HCT116 (cell line): ENCODE measurements around the gene PRRT1B. TPM values are rescaled to one million over a fixed set of nuclear protein-coding genes. Genes with fewer than 3 reads are reported as not detected.

Experiments
- ATAC-seq: fragments of 200-7000 bp; cut with Tn5 transposase; 2 replicates; pipeline ENCODE4 v1.9.1; 2020; ENCODE audit warnings: mild to moderate bottlenecking, moderate library complexity
- BruUV-seq: library from RNA; stranded (reverse); fragments of 400-500 nt; replicated peaks from 2 replicates; lab custom pipeline; 2021; lab: Mats Ljungman, UMichigan
- CTCF ChIA-PET: fragments of 300-600 bp; sonication (Branson Sonifier 250); formaldehyde crosslinking; loops from one replicate; lab custom pipeline; 2021; ENCODE audit warnings: antibody characterized with exemption; lab: Charles Lee
- POLR2A ChIA-PET: fragments of 300-600, 350-600 bp; sonication (Branson Sonifier 250); formaldehyde crosslinking; loops from one replicate; lab custom pipeline; 2021; ENCODE audit warnings: antibody characterized with exemption; lab: Charles Lee
- RAD21 ChIA-PET, 2 experiments: fragments of 300-600 bp; sonication (Branson Sonifier 250); formaldehyde crosslinking; loops; one replicate each; lab custom pipeline; 2023; ENCODE audit warnings: low total read pairs in 2 of 2; ENCODE audit not compliant: uncharacterized antibody in 2 of 2, unreplicated experiment in 2 of 2, low non-redundant PET in 1 of 2; lab: Charles Lee
- DNase-seq: peaks from one replicate; pipeline ENCODE4 v3.0.0-alpha.2; 2010; ENCODE audit warnings: low read depth, low spot score
- H2AFZ ChIP-seq: fragments of 200-600 bp; shearing (Covaris generic), sonication (generic); 2 replicates; pipeline ENCODE4 v1.6.1; 2017; ENCODE audit warnings: low read depth, mixed run types, mixed read lengths, antibody characterized with exemption, low read length; ENCODE audit not compliant: poor library complexity, severe bottlenecking
- H3K27ac ChIP-seq: 2 replicates; pipeline ENCODE4 v1.5.1; 2012; ENCODE audit warnings: low read depth, low read length
- H3K27me3 ChIP-seq: fragments of 200-600 bp; sonication (generic); 2 replicates; pipeline ENCODE4 v1.6.1; 2016; ENCODE audit warnings: mixed run types, low read length, mixed read lengths; ENCODE audit not compliant: insufficient read depth
- H3K36me3 ChIP-seq, 2 experiments: fragments of 200-500 bp in 1 of 2; fragments of 200-600 bp in 1 of 2; sonication (Bioruptor generic) in 1 of 2; sonication (generic) in 1 of 2; 2 replicates each; pipeline versions ENCODE4 v1.5.1 to v1.6.1; 2014 to 2016; ENCODE audit warnings: low read length in 2 of 2, inconsistent platforms in 1 of 2, mixed read lengths in 1 of 2, mixed run types in 1 of 2; ENCODE audit not compliant: insufficient read depth in 2 of 2, control insufficient read depth in 1 of 2
- H3K4me1 ChIP-seq, 2 experiments: fragments of 200-600 bp in 1 of 2; sonication (generic) in 1 of 2; 2 replicates each; pipeline versions ENCODE4 v1.5.1 to v1.6.1; 2012 to 2017; ENCODE audit warnings: low read length in 2 of 2, inconsistent platforms in 1 of 2, mild to moderate bottlenecking in 1 of 2, mixed read lengths in 1 of 2, mixed run types in 1 of 2, moderate library complexity in 1 of 2; ENCODE audit not compliant: insufficient read depth in 2 of 2, control insufficient read depth in 1 of 2
- H3K4me2 ChIP-seq: fragments of 200-600 bp; sonication (generic); 2 replicates; pipeline ENCODE4 v1.6.1; 2017; ENCODE audit warnings: mixed run types, low read length, mixed read lengths
- H3K4me3 ChIP-seq, 2 experiments: fragments of 200-600 bp in 1 of 2; sonication (generic) in 1 of 2; replicated peaks in 1 of 2; 2 replicates each; pipeline ENCODE4 v1.5.1; 2011 to 2016; ENCODE audit warnings: low read length in 2 of 2, control low read depth in 1 of 2, low read depth in 1 of 2, mild to moderate bottlenecking in 1 of 2, mixed read lengths in 1 of 2, mixed run types in 1 of 2
- H3K79me2 ChIP-seq: fragments of 200-600 bp; sonication (generic); 2 replicates; pipeline ENCODE4 v1.6.1; 2017; ENCODE audit warnings: mild to moderate bottlenecking, mixed run types, low read length, moderate library complexity, mixed read lengths; ENCODE audit not compliant: insufficient read depth
- H3K9ac ChIP-seq: fragments of 200-600 bp; sonication (generic); 2 replicates; pipeline ENCODE4 v1.6.1; 2016; ENCODE audit warnings: low read length, mixed read lengths
- H3K9me2 ChIP-seq: fragments of 200-600 bp; sonication (generic), shearing (Covaris generic); 2 replicates; pipeline ENCODE4 v1.6.1; 2017; ENCODE audit warnings: mixed run types, mild to moderate bottlenecking, moderate library complexity; ENCODE audit not compliant: insufficient read depth
- H3K9me3 ChIP-seq, 2 experiments: fragments of 200-500 bp in 1 of 2; fragments of 200-600 bp in 1 of 2; sonication (Bioruptor generic) in 1 of 2; sonication (generic) in 1 of 2; 2 replicates each; pipeline ENCODE4 v1.6.1; 2014 to 2017; ENCODE audit warnings: low read length in 2 of 2, mixed read lengths in 2 of 2, inconsistent platforms in 1 of 2, low read depth in 1 of 2, mild to moderate bottlenecking in 1 of 2, mixed run types in 1 of 2, moderate library complexity in 1 of 2; ENCODE audit not compliant: control insufficient read depth in 1 of 2, insufficient read depth in 1 of 2
- H4K20me1 ChIP-seq: fragments of 200-600 bp; sonication (generic), shearing (Covaris generic); 2 replicates; pipeline ENCODE4 v1.6.1; 2017; ENCODE audit warnings: mixed run types, mild to moderate bottlenecking, moderate library complexity; ENCODE audit not compliant: insufficient read depth
- CEBPB ChIP-seq: IDR thresholded peaks from 2 replicates; pipeline ENCODE4 v1.6.1; 2012; ENCODE audit warnings: low read depth
- CTCF ChIP-seq, 3 experiments: fragments of 200-600 bp in 1 of 3; sonication (generic) in 1 of 3; IDR thresholded peaks in 2 of 3; conservative IDR thresholded peaks in 1 of 3; 2 replicates each; pipeline ENCODE4 v1.5.1; 2012 to 2017; ENCODE audit warnings: low read depth in 2 of 3, low read length in 2 of 3, antibody characterized with exemption in 1 of 3, borderline replicate concordance in 1 of 3, control low read depth in 1 of 3, mild to moderate bottlenecking in 1 of 3, mixed read lengths in 1 of 3, mixed run types in 1 of 3, moderate library complexity in 1 of 3; ENCODE audit not compliant: insufficient read depth in 1 of 3
- EZH2 ChIP-seq: fragments of 200-600 bp; sonication (generic); IDR thresholded peaks from 2 replicates; pipeline ENCODE4 v1.6.1; 2017; ENCODE audit warnings: antibody characterized with exemption, mixed run types
- JUND ChIP-seq: IDR thresholded peaks from 2 replicates; pipeline ENCODE4 v1.6.1; 2012
- ZNF274 ChIP-seq: fragments of 200-500 bp; sonication (Bioruptor generic); IDR thresholded peaks from 2 replicates; pipeline ENCODE4 v1.6.1; 2014; ENCODE audit warnings: mild to moderate bottlenecking, low read depth, low read length, inconsistent platforms
- intact Hi-C: fragments of 100-400 bp; cut with micrococcal nuclease; formaldehyde crosslinking; loops from 2 replicates; pipeline ENCODE4 v1.10.0; 2022
- total RNA-seq: library from RNA; stranded (reverse); gene quantifications from one replicate; pipeline ENCODE4 v1.2.1, GENCODE V29; 2021; ENCODE audit not compliant: unreplicated experiment

Gene PRRT1B
- total RNA-seq, 1 experiment from 2014 or later, result not detected

- no TSS peak for BruUV-seq
Observed at GRCh38 chr9:131528886-131529505, 16.3 kb upstream of the PRRT1B start.

More at GRCh38 chr9:131528886-131529505, 16.3 kb upstream of the PRRT1B start:
- Histone ChIP-seq H3K4me3 (no peak overlapping the region), H3K9ac (no peak overlapping the region), H4K20me1 (no peaks in the 10 kb centered on the region), H2AFZ (no peak overlapping the region), H3K79me2 (peaks cover 11% of the 10 kb centered on the region; the same call in 1 of the 2 replicates), H3K27me3 (no peaks in the 10 kb centered on the region), H3K4me1 (peaks cover 0 to 13% of the 10 kb centered on the region in 2 experiments; a peak in 1 of 4 replicates), H3K27ac (no peak overlapping the region), H3K4me2 (no peak overlapping the region), H3K9me2 (no peaks in the 10 kb centered on the region), H3K36me3 (peaks cover 4 to 15% of the 10 kb centered on the region in 2 experiments; a peak in 3 of 4 replicates), H3K9me3 (no peaks in the 10 kb centered on the region)
- intact Hi-C loops, result no loop called here
- ChIA-PET POLR2A (no interaction called here), CTCF (no interaction called here), RAD21 (no interaction called here)
- no peak for TF ChIP-seq EZH2
- TF ChIP-seq JUND, result no peak
- TF ChIP-seq CTCF (IDR thresholded peaks at IDR 0.05 in 2 of 3, conservative IDR thresholded peaks at IDR 0.05 in 1 of 3; ENCODE audit: borderline replicate concordance in 1 of 3, insufficient read depth in 1 of 3, low read depth in 2 of 3, low read length in 2 of 3), result no peak
- no peak for TF ChIP-seq ZNF274
- TF ChIP-seq CEBPB, result no peak
- DNase-seq, result no peak
- ATAC-seq, result no peak
